ENCODE data around the gene GAA.
"Not testable (repeated sequence)": the region's sequence is repeated elsewhere in the genome, so short reads cannot be mapped to it uniquely, and the experiment has no call there.

GAA gene

GRCh38 chr17:80084773-80085172 lies 16.6 kb upstream of the GAA start:
- DNase-seq = no peak

DNA sequence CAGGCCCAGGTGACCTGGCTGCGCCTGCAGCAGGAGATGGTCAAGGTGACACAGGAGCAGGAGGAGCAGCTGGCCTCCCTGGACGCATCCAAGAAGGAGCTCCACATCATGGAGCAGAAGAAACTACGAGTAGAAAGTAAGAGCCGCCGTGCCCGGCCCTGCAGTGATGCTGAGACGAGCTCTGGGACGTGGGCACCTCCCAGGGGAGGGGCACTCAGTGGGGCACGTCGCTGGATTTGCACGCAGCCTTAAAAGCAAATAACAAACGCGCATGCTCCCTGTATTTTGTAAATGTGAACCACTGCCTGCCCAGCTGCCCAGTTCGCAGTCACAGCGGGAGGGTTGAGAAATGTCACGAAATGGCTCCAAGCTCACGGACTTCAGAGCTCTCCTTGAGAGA lies 15.3 kb upstream of the GAA start:
- no peak for DNase-seq

GRCh38 chr17:80086616-80087015 lies 14.8 kb upstream of the GAA start:
- no peak for DNase-seq

DNA sequence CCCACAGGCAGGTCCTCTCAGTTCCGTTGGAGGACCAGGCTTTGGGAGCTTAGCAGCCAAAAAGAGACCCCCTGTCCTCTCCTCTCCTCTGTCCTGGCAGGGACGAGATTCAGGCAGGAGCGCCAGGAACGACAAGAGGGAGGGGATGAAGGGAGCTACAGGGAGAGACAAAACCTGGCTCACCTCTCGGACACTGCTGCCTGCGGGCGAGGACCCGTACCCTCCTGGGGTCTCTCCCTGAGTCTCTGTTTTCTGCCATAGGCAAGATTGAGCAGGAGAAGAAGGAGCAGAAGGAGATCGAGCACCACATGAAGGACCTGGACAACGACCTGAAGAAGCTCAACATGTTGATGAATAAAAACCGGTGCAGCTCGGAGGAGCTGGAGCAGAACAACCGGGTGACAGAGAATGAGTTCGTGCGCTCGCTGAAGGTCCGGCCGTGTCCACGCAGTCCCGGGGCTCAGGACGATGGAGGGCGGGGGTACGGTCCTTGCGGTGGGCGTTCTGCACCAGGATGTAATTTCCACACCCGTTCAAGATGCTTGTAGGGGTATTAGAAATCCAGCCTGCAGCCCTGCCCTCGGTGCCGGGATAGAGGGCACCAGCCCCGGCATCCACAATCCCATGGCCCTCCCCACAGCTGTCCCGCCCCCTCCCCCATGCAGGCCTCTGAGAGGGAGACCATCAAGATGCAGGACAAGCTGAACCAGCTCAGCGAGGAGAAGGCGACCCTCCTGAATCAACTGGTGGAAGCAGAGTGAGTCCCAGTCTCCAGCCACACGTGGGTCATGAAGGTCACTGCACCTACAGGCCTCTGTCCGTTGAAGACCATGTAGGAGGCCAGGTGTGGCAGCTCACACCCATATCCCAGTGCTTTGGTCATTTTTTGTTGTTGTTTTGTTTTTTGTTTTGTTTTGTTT lies 13.8 kb upstream of the GAA start:
- no peak for DNase-seq

GRCh38 chr17:80089762-80090161 lies 11.6 kb upstream of the GAA start:
- no peak for DNase-seq

GRCh38 chr17:80090164-80090563 lies 11.2 kb upstream of the GAA start:
- not testable (repeated sequence) for DNase-seq

- DNase-seq = no peak
Observed at GRCh38 chr17:80091376-80091775, 10.0 kb upstream of the GAA start.

GRCh38 chr17:80092959-80093358 lies 8.4 kb upstream of the GAA start:
- DNase-seq = no peak

- DNase-seq = no peak
Observed at GRCh38 chr17:80095038-80095843, 6.1 kb upstream of the GAA start.

GRCh38 chr17:80095844-80096475 lies 5.4 kb upstream of the GAA start:
- no peak for DNase-seq

DNA sequence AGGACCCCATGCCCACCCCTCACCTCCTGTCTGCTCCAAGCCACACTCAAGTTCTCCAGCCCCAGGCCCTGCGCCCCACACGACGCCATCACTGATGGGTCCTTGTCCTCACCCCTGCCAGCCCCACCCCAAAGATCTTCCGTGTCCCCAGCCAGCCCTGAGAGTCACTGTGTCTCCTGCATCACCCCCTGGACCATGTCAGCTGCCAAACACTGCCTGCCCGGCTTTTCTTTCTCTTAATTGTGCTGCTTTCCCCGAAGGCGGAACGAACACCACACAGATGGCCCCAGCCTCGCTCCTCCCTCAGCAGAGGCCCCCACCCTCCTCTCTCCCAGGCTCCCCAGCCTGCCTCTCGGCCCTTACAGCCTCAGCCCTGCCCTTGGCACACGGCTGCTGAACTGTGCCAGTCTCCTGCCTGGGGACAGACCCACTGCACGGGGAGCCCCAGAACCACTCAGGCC lies 4.8 kb upstream of the GAA start:
- DNase-seq = no peak

DNA sequence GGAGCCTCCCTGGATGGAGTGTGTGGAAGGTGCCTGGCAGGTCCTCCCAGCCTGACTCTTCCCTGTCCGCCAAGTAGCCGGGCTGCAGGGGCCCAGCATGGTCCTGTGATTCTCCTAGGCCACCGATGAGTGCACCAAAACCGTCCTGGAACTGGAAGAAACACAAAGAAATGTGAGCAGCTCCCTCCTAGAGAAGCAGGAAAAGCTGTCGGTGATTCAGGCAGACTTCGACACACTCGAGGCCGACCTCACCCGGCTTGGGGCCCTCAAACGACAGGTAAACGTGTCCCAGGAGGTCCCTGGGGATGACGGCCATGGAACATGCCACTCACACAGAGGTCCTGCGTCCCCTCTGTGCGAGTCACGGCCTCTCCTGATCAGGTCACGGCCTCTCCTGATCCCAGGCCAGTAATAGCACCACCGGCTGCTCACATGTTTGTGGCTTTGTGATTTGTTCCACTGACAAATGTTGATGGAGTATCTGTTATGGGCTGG lies 4.2 kb upstream of the GAA start:
- no peak for DNase-seq

DNA sequence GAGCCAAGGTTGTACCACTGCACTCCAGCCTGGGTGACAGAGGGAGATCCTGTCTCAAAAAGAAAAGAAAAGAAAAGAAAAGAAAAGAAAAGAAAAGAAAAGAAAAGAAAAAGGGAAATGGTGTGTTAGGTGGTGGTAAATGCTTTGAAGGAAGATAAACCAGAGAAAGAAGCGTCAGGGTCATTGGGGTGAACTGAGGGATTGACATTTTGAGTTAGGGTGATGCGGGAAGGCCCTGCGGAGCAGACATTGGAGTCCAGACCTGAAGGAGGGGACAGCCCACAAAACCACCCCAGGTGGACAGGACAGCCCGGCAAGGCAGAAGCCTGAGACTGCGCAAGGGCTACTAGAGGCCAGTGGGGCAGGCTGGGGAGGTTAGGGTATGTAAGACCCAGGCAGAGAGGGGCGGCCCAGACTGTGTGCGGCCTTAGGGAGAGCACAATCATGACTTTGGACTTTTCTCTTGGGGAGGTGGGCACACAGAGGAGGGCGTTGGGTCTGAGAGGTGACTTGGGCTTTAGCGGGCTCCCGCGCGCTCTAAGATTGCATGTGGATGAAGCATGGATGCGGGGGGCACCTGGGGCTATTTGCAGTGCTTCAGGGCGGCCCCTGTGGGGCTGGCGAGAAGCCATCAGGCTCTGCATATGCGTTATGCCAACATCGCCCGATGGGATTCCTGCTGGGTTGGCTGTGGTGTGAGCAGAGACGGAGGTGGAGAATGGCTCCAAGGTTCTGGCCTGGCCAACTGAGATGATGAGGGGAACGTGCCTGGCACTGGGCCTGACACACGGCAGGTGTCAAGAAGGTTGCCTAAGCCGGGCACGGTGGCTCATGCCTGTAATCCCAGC lies 3.3 kb upstream of the GAA start:
- DNase-seq = no peak

DNA sequence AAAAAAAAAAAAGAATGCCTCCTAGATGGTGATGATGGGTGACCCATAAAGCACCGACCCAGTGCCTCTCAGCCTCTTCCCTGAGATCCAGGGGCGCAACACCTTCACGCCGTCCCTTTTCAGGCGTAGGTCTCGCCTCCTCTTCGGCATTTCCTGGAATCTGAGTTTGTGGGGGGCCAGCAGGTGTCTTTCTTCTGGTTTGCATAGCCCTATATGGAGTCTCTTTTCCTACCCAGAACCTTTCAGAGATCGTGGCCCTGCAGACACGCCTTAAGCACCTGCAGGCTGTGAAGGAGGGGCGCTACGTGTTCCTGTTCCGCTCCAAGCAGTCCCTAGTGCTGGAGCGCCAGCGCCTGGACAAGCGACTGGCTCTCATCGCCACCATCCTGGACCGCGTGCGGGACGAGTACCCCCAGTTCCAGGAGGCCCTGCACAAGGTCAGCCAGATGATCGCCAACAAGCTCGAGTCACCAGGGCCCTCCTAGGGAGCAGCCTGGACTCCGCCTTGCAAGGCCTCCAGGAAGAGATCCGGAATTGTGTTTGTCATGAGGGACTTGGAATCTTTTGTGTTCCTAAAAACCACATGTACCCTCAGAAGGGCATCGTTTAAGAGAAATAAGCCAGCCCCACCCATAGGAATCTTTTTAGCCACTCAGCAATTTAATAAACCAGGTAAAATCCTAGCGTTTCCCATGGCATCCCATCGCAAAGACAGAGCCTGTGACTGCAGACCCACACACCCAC lies 1.9 kb upstream of the GAA start:
- no peak for DNase-seq

- DNase-seq = no peak
Observed at GRCh38 chr17:80100035-80100323, 1.4 kb upstream of the GAA start.

DNA sequence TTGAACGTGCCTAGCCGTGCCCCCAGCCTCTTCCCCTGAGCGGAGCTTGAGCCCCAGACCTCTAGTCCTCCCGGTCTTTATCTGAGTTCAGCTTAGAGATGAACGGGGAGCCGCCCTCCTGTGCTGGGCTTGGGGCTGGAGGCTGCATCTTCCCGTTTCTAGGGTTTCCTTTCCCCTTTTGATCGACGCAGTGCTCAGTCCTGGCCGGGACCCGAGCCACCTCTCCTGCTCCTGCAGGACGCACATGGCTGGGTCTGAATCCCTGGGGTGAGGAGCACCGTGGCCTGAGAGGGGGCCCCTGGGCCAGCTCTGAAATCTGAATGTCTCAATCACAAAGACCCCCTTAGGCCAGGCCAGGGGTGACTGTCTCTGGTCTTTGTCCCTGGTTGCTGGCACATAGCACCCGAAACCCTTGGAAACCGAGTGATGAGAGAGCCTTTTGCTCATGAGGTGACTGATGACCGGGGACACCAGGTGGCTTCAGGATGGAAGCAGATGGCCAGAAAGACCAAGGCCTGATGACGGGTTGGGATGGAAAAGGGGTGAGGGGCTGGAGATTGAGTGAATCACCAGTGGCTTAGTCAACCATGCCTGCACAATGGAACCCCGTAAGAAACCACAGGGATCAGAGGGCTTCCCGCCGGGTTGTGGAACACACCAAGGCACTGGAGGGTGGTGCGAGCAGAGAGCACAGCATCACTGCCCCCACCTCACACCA lies 724 bp downstream of the GAA start:
- no peak for DNase-seq

DNA sequence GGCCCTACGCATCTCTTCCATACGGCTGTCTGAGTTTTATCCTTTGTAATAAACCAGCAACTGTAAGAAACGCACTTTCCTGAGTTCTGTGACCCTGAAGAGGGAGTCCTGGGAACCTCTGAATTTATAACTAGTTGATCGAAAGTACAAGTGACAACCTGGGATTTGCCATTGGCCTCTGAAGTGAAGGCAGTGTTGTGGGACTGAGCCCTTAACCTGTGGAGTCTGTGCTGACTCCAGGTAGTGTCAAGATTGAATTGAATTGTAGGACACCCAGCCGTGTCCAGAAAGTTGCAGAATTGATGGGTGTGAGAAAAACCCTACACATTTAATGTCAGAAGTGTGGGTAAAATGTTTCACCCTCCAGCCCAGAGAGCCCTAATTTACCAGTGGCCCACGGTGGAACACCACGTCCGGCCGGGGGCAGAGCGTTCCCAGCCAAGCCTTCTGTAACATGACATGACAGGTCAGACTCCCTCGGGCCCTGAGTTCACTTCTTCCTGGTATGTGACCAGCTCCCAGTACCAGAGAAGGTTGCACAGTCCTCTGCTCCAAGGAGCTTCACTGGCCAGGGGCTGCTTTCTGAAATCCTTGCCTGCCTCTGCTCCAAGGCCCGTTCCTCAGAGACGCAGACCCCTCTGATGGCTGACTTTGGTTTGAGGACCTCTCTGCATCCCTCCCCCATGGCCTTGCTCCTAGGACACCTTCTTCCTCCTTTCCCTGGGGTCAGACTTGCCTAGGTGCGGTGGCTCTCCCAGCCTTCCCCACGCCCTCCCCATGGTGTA lies 1.5 kb downstream of the GAA start:
- DNase-seq = no peak

DNA sequence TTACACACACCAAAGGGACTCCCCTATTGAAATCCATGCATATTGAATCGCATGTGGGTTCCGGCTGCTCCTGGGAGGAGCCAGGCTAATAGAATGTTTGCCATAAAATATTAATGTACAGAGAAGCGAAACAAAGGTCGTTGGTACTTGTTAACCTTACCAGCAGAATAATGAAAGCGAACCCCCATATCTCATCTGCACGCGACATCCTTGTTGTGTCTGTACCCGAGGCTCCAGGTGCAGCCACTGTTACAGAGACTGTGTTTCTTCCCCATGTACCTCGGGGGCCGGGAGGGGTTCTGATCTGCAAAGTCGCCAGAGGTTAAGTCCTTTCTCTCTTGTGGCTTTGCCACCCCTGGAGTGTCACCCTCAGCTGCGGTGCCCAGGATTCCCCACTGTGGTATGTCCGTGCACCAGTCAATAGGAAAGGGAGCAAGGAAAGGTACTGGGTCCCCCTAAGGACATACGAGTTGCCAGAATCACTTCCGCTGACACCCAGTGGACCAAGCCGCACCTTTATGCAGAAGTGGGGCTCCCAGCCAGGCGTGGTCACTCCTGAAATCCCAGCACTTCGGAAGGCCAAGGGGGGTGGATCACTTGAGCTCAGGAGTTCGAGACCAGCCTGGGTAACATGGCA lies 2.2 kb downstream of the GAA start:
- DNase-seq = no peak

- no peak for DNase-seq
Observed at GRCh38 chr17:80104321-80104955, 3.1 kb downstream of the GAA start.
